ENCODE data around the gene DCANP1.

GRCh38 chr5:135417083-135417482, 30.1 kb downstream of the DCANP1 start:
- TF ChIP-seq CTCF (optimal IDR thresholded peaks at IDR 0.05 in 1 of 3, IDR thresholded peaks at IDR 0.05 in 1 of 3, conservative IDR thresholded peaks at IDR 0.05 in 1 of 3; ENCODE audit: extremely low read depth in 1 of 3, insufficient read depth in 2 of 3, low read length in 3 of 3): no peak
- TF ChIP-seq EZH2 (IDR thresholded peaks at IDR 0.05; ENCODE audit: low read length): no peak

Measured in keratinocyte (primary cell).